Inflammatory macrophage treated with lipopolysaccharide for 4 hours (primary cell): ENCODE data around the gene PNO1.
"Not testable (repeated sequence)": the region's sequence is repeated elsewhere in the genome, so short reads cannot be mapped to it uniquely, and the experiment has no call there.

ENCODE experiments used
- DNase-seq: peaks from one replicate; pipeline ENCODE4 v3.0.0-alpha.2; 2020

Gene PNO1

DNA sequence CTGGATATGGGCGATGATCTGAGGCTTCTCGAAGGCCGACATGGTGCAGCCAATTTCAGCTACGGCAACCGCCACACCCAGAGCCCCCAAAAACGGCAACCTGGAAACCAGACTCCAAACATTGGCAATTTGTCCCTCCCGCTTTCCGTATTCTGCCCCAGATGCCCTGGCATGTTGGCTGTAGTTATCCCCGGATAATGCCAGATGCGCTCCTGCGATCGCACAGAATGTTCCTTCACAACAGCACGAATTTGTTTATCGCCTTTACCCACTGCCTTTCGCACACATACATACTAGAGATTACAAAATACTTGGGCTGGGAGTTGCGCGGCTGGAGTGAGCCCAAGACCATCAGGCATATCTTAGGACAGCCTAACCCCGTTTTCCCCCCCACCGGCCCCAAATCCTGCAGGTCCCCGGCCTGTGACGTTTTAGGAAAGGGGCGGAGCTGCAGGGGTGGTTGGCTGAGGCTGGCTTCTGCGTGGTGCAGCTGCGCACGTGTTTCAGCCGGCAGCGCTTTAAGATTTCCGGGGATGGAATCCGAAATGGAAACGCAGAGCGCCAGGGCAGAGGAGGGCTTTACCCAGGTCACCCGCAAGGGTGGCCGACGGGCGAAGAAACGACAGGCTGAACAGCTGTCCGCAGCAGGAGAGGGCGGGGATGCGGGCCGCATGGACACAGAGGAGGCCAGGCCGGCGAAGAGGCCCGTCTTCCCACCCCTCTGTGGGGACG, at the start of gene PNO1:
PNO1 (plus strand) TSS at position 487 of the 732 bp plus-strand sequence; CDS start at position 534, 47 bp downstream.
- DNase-seq = peak; percentile 98

DNA sequence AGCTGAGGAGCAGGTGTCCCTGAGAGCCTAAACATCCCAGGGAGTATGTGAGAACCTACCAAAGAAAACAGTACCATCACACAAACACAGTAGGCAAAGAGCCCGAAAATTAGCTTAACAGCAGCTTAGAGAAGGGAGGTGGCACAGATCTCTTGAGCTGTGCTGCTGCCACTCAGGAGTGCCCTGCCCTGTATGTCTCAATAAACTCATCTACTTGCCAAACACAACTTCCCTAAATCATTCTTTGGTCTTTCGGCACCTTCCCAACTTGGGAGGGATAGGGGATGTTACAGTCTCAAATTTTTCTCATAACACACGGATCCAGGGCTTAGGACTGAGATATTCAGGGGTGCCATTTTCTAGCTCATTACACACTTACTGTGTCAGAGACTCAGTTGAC, 49.6 kb upstream of the PNO1 start:
- DNase-seq = peak; percentile 57

DNA sequence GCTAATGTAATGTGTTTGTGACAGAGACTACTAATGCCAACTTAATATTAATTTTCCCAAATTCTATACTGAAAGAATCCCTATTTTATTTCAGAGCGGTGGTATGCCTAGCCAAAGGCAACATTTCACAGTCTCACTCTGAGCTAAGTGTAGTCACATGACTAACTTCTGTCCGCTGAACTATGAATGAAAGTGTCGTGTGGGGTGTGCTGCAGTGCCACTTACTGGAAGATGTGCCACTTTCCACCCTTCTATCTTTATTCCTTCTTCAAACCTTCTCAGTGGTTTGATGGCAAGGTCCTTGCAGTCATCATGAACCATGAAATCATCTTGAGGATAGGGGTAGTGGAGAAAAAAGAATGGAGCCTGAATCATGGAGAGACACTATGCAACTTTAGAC, 47.6 kb upstream of the PNO1 start:
- peak; percentile 10 for DNase-seq

DNA sequence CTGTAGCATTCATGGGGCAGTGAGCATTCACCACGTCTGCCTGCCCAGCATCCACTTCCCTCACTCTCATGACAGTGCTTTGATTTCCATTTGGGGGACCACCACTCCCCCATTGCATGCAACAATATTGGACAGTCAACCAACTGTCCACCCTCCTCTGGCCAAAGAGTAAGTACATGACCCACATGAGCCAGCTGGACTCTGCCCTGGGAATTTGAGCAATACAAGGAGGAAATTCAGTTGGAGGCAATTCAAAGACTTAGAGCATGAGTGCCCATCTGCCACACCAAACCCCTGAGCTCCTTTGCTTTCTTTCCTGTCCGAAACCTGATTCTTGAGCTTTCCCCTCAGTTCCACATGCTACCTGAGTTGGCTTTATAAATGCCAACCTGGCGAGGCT, 41.7 kb upstream of the PNO1 start:
- DNase-seq = no peak

DNA sequence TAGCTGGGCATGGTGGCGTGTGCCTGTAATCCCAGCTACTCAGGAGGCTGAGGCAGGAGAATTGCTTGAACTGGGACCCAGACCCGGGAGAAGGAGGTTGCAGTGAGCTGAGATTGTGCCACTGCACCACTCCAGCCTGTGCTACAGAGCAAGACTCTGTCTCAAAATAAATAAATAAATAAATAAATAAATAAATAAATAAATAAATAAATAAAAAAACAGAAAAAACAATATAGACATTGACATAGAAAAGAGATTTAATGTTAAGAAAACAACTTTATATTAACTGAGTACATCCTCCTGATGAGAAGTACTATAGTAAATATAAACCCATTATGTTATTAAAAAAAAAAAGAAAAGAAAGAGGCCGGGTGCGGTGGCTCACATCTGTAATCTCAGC, 39.8 kb upstream of the PNO1 start:
- DNase-seq = not testable (repeated sequence)

DNA sequence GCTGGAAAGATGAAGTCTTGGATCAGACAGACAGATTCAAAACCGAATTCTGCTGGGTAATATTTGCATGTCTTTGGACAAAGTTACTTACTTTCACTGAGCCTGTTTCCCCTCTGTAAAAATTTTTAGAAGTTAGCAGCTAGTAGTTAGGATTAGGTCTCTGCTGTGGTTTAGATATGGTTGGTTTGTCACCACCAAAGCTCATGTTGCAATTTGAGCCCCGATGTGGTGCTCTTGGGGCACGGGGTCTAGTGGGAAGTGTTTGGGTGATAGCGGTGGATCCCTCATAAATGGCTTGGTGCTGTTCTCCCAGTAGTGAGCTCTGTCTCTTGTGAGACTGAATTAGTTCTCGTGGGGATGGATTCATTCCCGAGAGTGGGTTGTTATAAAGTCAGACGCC, 38.9 kb upstream of the PNO1 start:
- DNase-seq = no peak

DNA sequence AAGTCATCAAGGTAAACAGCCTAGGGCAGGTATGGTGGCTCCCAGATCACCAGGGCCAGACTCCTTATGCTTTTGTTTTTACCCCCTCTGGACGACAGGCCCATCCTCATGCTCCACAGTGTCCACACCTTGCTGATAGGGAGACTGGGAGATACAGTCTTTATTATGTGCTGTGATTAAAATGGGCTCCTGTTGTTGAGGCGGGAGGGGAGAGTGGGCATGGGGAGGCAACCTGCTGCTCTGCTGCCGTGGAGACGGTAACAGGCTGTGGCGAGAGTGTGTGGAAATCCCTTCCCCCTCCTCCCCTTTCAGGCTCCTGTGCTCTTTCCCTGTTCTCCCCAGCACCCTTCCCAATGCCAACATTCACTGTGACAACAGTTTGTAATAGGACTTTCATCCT, 38.2 kb upstream of the PNO1 start:
- DNase-seq = no peak

DNA sequence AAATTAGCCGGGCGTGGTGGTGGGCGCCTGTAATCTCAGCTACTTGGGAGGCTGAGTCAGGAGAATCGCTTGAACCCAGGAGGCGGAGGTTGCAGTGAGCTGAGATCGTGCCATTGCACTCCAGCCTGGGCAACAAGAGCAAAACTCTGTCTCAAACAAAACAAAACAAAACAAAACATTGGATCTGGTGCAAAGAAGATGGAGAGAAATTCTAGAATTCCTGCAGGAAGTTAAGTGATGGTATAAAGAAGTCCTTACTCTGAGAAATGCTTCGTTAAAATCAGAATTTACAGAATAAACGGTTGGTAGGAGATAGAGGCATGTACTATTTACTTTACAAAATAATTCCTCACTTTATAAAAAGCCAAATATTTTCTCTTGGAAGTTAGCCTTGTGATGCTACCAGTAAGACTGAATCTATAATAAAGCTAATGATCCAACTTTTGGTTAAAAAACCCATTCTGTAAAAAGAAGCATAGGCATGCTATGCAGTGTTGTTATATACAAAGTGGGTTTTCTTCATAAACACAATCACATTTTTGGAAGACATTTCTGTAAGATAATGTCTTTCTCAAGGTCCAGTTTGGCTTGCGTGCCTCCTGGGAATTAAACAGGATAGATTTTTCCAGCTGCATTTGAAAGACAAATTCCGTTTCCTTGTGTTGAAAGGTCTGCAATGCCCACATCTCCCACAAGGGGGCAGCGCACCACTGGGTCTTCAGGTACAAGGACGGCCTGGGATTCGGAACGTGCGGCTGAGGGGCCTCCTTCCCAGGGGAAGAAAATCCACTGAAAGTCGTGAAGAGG, 35.6 kb upstream of the PNO1 start:
- peak; percentile 73 for DNase-seq

DNA sequence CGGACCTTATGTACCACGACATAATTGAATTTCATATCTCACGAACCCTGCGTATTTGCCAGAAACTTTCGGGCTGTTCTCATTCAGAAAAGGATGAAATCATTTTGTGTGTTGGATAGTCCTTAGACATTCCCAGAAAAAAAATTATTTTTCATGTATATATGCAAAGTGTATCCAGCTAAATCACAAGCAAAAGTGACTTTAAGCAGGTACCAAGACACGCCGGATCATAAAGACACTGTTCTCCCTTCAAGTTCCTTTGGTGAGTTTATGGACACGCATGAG, 35.1 kb upstream of the PNO1 start:
- no peak for DNase-seq

DNA sequence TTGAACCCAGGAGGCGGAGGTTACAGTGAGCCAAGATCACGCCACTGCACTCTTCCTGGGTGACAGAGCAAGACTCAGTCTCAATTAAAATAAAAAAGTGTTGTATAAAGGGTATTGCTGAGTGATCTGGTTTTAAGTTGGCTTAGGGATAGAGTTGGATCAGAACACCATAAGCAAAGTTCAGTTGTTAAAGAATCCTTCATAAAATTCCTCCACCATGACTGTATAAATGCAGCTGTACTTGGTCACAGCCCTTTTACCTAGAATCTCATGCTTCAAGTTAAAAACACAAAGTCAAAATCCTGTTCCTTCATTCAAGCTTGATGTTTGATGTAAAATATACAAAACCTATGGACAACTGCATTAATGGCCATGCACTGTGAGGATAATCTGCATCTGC, 33.4 kb upstream of the PNO1 start:
- no peak for DNase-seq

DNA sequence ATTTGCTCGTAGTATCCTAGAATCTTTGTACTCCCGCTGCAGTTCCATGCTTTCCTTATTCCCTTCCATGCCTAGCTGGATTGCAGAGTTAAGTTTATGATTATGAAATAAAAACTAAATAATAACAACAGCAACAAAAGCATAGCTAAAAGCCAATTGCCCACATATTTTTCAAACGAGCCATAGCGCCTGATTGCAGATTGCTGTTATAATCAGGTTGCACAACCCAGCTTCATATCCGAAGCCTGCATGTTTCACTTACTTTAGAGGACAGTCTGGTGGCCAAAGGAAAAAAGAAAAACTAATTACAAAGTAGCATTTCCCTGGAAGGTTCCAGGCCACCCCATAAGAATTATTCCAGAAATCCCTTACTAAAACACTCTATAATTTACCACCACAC, 31.9 kb upstream of the PNO1 start:
- no peak for DNase-seq

DNA sequence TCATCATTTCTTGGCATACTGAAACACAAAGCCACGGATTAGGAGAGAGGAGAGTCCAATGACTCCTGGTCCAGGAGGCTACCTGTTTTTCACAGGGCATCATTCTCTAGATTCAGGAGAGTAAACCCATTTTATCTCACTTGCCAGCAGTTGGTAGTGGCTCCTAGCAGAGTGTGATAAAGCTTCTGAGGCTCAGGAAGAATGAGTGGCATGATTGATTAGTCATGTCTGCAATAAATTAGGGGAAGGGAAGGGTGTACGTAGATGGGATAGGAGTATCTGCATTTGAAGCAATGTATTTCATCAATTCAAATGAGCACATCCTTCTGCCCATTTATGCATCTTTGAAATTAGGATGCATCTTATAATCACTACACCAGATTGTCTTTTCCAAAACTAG, 31.1 kb upstream of the PNO1 start:
- DNase-seq = no peak

DNA sequence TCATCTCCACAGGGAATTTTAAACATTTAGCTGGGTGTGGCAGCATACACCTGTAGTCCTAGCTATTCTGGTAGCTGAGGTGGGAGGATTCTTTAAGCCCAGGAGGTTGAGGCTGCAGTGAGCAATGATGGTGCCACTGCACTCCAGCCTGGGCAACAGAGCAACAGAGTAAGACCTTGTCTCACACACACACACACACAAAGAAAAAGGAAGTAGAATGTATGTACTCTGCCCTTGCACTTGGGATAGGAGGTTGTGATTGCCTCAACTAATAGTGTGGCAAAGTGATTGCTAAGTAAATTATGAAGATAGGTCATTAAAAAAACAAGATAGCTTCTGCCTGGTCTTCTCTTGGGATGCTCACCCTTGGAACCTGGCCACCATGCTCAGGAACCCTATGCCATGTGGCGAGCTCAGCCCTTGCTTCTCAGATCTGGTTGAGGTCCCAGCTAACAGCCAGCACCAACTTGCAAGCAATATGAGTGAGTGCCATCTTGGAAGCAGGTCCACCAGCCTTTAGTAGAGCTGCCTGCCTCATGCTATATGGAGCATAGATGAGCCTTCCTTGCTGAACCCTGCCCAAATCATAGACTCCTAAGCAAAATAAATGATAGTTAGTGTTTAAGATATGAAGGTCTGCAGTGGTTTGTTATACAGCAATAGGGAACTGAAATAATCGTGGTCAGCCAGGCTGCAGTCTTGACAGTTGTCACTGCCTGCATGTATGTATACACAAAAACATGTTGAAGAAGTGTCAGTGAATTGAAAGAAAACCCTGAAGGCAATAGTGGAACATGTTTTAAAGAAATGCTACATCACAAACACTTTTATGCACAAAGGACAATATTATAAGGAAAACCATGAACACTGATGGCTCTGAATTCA, 30.1 kb upstream of the PNO1 start:
- DNase-seq = no peak

DNA sequence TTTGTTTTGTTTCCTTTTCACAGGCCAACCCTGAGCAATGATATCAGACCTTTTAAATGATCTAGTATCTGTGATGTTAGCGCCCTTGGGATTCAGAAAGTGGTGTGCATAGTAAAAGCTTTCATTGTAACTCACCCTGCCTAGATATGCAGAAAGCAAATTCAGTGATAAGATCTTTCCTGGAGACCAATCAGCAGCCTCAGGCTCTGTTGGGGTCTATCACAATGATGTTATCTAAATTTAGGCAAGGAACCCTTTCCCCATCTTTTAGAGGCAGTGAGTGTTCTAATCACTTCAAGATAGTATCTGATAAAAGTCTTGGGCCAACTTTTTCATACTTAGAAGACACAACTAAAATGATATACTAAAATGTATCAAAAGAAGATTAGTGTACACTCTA, 23.6 kb upstream of the PNO1 start:
- no peak for DNase-seq

DNA sequence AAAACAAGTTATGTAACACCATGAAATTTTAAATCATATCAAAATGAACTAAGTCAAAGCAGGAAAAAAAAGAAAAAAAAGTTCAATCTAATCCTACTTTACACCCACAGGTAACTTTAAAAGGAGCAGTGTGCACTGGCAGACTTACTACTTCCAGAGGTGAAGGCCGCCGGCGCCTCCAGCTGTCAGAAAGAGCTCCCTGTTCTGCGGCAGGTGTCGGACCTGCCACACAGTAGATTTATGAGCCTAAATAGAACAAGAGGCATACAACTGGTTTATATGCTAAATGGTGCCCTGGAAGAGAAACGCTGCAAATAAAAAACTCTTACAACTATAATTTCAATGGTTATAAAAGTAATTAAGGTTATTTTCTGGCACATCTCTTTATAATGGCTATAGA, 23.1 kb upstream of the PNO1 start:
- no peak for DNase-seq

DNA sequence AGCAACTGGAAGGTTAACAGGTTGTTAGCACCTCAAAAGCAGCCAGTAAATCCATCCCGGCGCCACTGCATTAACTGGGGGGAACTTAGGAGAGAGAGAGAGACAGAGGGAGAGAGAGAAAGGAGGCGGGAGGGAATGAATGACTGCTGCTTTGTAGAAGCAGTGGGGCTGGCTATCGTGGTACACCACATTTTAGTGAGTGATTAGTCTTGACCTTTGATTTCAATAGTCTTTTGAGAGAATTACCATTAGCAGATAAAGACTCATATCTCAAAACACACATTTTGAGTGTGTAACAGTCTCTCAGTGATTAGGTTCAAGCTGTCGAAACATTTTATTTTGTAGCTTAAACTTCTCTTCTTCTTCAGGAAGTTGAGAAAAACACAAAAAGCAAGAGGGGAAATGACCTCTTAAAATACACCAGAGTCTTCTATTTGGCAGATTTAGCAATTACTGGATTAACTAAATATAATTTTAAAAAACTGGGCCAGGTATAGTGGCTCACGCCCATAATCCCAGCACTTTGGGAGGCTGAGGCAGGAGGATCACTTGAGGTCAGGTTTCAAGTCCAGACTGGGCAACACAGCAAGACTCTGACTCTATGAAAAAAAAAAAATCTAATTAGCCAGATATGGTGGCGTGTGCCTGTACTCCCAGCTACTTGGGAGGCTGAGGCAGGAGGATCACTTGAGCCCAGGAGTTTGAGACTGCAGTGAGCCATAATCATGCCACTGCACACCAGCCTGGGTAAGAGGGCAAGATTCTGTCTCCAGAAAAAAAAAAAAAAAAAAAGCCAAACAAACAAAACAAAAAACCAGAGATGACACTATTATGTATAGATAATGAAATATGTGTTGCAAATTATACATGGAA, 22.0 kb upstream of the PNO1 start:
- no peak for DNase-seq

DNA sequence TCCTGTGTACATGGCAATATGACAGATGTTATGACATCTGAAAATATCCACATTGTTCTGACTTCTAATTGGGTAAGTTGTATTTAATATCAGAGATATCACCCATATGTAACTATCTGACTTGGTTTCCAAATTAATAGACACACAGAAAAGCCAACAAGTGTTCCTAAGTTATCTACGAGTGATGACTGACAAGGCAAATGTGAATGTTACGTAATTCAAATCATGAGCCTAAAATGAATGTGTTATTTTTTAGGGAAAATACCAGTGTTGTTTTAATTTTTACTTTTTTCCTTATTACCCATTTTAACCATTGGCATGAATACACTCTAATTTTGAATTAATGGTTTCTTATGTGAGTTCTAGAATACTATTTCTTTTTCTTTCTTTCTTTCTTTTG, 15.8 kb upstream of the PNO1 start:
- no peak for DNase-seq

DNA sequence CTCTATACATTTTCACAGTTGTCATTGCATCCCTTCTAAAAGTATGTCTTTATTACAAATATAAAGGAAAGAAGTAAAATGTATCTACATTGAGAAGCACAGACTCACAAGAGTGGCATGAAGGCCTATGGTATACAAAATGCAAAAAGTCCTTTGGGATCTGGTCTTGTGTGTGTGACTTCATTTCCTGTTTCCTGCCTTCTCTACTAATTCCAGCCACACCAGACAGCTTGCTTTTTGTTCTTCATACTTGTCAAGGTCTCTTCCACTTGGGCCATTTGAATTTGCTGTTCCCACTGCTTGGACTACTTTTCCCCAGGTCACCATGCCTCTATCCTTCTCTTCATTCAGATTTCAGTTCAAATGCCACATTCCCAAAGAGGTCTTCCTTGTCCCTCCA, 6.7 kb upstream of the PNO1 start:
- no peak for DNase-seq

DNA sequence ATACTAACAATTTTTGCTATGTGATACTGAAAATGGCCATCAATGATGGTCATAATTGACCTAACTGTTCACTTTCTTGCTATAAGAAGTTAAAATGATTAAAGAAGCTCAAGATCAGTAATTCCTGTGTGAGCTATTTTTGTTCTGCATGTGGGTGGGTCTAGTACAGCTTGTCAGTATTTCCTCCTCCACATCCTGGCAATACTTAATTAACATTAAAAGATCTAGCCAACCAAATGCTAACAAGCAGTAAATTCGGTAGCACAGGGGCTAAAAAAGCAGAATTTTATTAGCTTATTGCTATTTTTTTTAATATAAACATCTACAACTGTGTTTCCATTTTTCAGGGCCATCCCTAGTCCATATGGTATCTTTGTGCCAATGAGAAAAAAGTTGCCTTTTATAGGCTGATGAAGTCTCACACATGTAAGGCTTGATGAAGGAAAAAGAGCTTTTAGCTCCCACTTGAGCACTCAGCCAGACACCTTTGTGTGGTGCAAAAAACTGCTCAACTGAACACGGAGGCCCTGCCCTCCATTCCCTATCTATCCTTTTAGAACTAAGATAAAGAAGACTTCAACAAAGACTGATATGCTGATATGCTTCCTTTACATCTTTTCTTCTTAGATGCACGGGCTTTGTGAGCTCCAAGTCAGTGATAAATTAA, 4.9 kb upstream of the PNO1 start:
- DNase-seq = no peak

DNA sequence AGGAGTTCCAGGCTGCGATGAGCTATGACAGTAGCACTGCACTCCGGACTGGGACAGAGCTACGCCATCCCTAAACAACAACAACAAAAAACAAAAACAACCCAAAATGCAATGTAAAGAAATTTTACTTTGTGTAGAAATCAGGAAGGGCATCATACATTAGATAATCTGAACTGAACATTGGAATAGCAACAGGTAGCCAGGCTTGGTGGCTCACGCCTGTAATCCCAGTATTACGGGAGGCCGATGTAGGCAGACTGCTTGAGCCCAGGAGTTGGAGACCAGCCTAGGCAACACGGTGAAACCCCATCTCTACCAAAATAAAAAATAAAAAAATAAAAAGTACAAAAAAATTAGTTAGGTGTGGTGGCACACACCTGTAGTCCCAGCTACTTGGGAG, 2.1 kb upstream of the PNO1 start:
- DNase-seq = no peak

DNA sequence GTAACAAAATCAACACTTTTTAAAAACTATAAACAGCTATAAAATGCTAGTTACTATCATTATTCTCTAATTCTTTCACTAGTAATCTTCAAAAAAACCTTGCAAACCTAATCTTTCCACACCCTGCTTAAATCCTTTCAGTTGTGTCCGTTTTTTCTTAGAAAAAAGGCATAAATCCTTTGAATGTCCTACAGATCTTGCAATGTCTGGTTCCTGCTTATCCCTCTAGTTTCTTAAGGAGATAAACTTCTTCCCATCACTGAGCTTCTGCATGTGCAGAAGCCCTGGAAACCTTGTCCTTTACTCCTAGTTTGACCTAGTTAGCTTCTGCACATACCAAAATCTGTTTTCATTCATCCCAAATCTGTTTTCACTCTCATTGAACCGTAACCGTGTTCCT, 1.3 kb upstream of the PNO1 start:
- no peak for DNase-seq

DNA sequence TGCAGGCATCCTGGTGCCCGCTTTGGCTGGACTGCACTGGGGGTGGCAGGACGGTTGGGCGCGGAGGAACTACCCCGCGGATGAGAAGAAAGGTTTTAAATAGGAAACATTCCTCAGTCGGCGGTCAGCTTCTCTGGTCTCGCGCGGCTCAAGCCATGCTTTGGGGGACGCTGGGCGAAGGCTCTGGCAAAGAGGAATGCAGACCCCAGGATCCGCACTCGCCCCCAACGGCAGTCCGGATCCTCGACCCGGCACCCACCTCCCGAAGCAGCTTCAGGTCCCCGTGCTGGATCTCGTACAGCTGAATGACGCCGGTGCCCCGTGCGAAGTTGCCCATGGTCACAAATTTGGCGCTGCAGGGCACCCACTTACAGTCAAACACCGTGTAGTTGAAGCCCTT, 686 bp upstream of the PNO1 start:
- DNase-seq = peak; percentile 26
